HepG2 (cell line): ENCODE data around the gene PLCB1. TPM values are rescaled to one million over a fixed set of nuclear protein-coding genes. Genes with fewer than 3 reads are reported as not detected.

Source experiments
- AHR ChIP-seq: IDR thresholded peaks from 2 replicates; pipeline ENCODE4 v1.6.1; 2018; ENCODE audit warnings: missing genetic modification reagents, missing compliant biosample characterization
- ISX ChIP-seq: sonication (generic); formaldehyde crosslinking; conservative IDR thresholded peaks from 2 replicates; pipeline ENCODE4 v1.5.0; 2020; ENCODE audit warnings: missing genetic modification reagents
- NFIB ChIP-seq: sonication (generic); formaldehyde crosslinking; IDR thresholded peaks from 2 replicates; pipeline ENCODE4 v1.9.0; 2021; ENCODE audit warnings: missing genetic modification reagents, mild to moderate bottlenecking, borderline replicate concordance
- ZHX2 ChIP-seq, 2 experiments: sonication (generic) in 1 of 2; formaldehyde crosslinking in 1 of 2; IDR thresholded peaks; 2 replicates each; pipeline versions ENCODE4 v1.6.1 to v1.9.0; 2014 to 2022; ENCODE audit warnings: antibody characterized with exemption in 1 of 2, borderline replicate concordance in 1 of 2, inconsistent platforms in 1 of 2, low read depth in 1 of 2, missing genetic modification reagents in 1 of 2
- ZNF367 ChIP-seq: sonication (generic); formaldehyde crosslinking; IDR thresholded peaks from 2 replicates; pipeline ENCODE4 v1.4.0; 2020; ENCODE audit warnings: missing genetic modification reagents, borderline replicate concordance
- ZNF552 ChIP-seq: sonication (generic); formaldehyde crosslinking; IDR thresholded peaks from 2 replicates; pipeline ENCODE4 v1.9.0; 2022; ENCODE audit warnings: missing genetic modification reagents, mild to moderate bottlenecking, borderline replicate concordance
- ZNF7 ChIP-seq: IDR thresholded peaks from 2 replicates; pipeline ENCODE4 v1.6.1; 2016; ENCODE audit warnings: missing biosample characterization, missing genetic modification reagents
- ZNF770 ChIP-seq: sonication (generic); formaldehyde crosslinking; IDR thresholded peaks from 2 replicates; pipeline ENCODE4 v1.5.0; 2020; ENCODE audit warnings: mild to moderate bottlenecking, missing genetic modification reagents
- polyA plus RNA-seq, 8 experiments: library from polyadenylated mRNA; depleted of rRNA in 3 of 8; stranded (reverse) in 7 of 8; unstranded in 1 of 8; fragments of >200 nt; fragmentation: Illumina TruSeq in 4 of 8; extraction: Trizol in 4 of 8; gene quantifications; 2 replicates each; pipeline versions ENCODE4 v1.2.1 to v1.2.3, GENCODE V29; 2011 to 2016; ENCODE audit warnings: low read depth in 4 of 8, missing spikeins in 1 of 8, mixed read lengths in 1 of 8; ENCODE audit not compliant: insufficient read depth in 1 of 8
- total RNA-seq, 5 experiments: library from RNA; depleted of rRNA; stranded (reverse); fragments of >200 nt; fragmentation: Illumina TruSeq; extraction: Trizol; gene quantifications; 2 replicates each; pipeline ENCODE4 v1.2.3, GENCODE V29; 2016; ENCODE audit warnings: low read depth in 1 of 5

The PLCB1 gene
- total and polyA plus RNA-seq, 2 of the 13 experiments (the other 11 are each of a cell fraction or from before 2014, with no cell fraction given): 42.4 to 55.9 TPM

DNA sequence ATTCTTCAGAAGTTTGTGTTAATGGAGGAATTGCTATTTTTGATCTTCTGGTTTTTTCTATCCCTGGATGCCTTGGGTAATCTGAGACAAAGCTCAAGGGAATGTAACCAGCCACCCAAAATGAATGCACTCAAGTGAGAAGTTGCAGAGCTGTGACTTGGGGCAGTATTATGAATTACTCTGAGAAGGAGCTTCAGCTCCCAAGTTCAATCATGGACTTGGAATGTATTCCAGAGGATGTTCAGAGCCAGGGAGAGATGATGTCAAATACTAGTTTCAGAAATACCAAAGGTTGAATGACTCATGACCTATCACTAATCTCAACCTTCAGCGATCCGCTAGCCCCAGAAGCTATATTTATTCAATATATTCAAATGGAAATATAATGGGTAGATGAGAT lies 561.6 kb downstream of the PLCB1 start (continued):
- TF ChIP-seq ZHX2 (IDR thresholded peaks at IDR 0.05; ENCODE audit: low read depth) (no peak), ZHX2 (CRISPR knock-in tag; IDR thresholded peaks at IDR 0.05; ENCODE audit: borderline replicate concordance) (no peak), ISX (CRISPR knock-in tag) (no peak), ZNF552 (CRISPR knock-in tag) (no peak), AHR (no peak), ZNF367 (no peak), ZNF770 (CRISPR knock-in tag) (no peak), NFIB (CRISPR knock-in tag) (no peak), ZNF7 (CRISPR knock-in tag) (no peak)
- TF ChIP-seq, all 625 proteins: peak for 0
